Inflammatory macrophage treated with lipopolysaccharide for 1 hour (primary cell): ENCODE data around the gene ADGRA1.
A peak's percentile ranks its signal among the peaks of the same experiment; 100 is the strongest.

ENCODE experiments used
- DNase-seq, 2 donors: peaks; one replicate each; pipeline ENCODE4 v3.0.0-alpha.2; 2020 to 2022

The ADGRA1 gene

GRCh38 chr10:133056651-133057178, 31.0 kb upstream of the ADGRA1 start:
- DNase-seq = no peak

GRCh38 chr10:133058331-133059092, 29.2 kb upstream of the ADGRA1 start:
- peak; percentile 71 to 78 for DNase-seq

GRCh38 chr10:133059093-133059470, 28.6 kb upstream of the ADGRA1 start:
- DNase-seq = peak; percentile 8 to 16

- no peak for DNase-seq
These were observed 28.2 kb upstream of the ADGRA1 start for GRCh38 chr10:133059571-133059970.

- no peak for DNase-seq
These were observed 27.7 kb upstream of the ADGRA1 start for GRCh38 chr10:133060022-133060421.

GRCh38 chr10:133060466-133060865, 27.3 kb upstream of the ADGRA1 start:
- DNase-seq = no peak

GRCh38 chr10:133060881-133061280, 26.8 kb upstream of the ADGRA1 start:
- DNase-seq = no peak

GRCh38 chr10:133061296-133062038, 26.3 kb upstream of the ADGRA1 start:
- no peak for DNase-seq

GRCh38 chr10:133062085-133062484, 25.6 kb upstream of the ADGRA1 start:
- no peak for DNase-seq

- DNase-seq = no peak
These were observed 25.1 kb upstream of the ADGRA1 start for GRCh38 chr10:133062635-133063034.

GRCh38 chr10:133067149-133068105, 20.3 kb upstream of the ADGRA1 start:
- no peak for DNase-seq

GRCh38 chr10:133068111-133069032, 19.4 kb upstream of the ADGRA1 start:
- DNase-seq = no peak

- DNase-seq = no peak
These were observed 18.6 kb upstream of the ADGRA1 start for GRCh38 chr10:133069033-133069525.

- DNase-seq = no peak
These were observed 17.3 kb upstream of the ADGRA1 start for GRCh38 chr10:133070405-133070804.

- no peak for DNase-seq
These were observed 16.9 kb upstream of the ADGRA1 start for GRCh38 chr10:133070810-133071209.

- no peak for DNase-seq
These were observed 16.0 kb upstream of the ADGRA1 start for GRCh38 chr10:133071733-133072132.

GRCh38 chr10:133072196-133072595, 15.5 kb upstream of the ADGRA1 start:
- DNase-seq = no peak

GRCh38 chr10:133072720-133073390, 14.9 kb upstream of the ADGRA1 start:
- DNase-seq = no peak

- no peak for DNase-seq
These were observed 12.2 kb upstream of the ADGRA1 start for GRCh38 chr10:133075346-133076137.
